IMR-90 (cell line): ENCODE results near the gene SEZ6L2. TPM values are rescaled to one million over a fixed set of nuclear protein-coding genes. Genes with fewer than 3 reads are reported as not detected.
A peak's percentile ranks its signal among the peaks of the same experiment; 100 is the strongest.

Source experiments
- ATAC-seq: fragments of 200-7000 bp; cut with Tn5 transposase; 2 replicates; pipeline ENCODE4 v1.9.1; 2020; ENCODE audit warnings: low read depth, mild to moderate bottlenecking, moderate library complexity
- BruUV-seq: library from RNA; stranded (reverse); fragments of 400-500 nt; replicated peaks from 2 replicates; lab custom pipeline; 2021; lab: Mats Ljungman, UMichigan
- CTCF ChIA-PET: fragments of 300-600 bp; formaldehyde crosslinking; extraction: SDS; loops from one replicate; lab custom pipeline; 2021; ENCODE audit warnings: antibody characterized with exemption; lab: Yijun Ruan, JAX
- POLR2A ChIA-PET: fragments of 300-600 bp; sonication (Branson Sonifier 250); formaldehyde crosslinking; loops from one replicate; lab custom pipeline; 2022; ENCODE audit warnings: antibody characterized with exemption; ENCODE audit not compliant: unreplicated experiment; lab: Charles Lee
- DNase-seq: peaks from one replicate; pipeline ENCODE4 v3.0.0; 2013
- H2AFZ ChIP-seq: replicated peaks from 2 replicates; pipeline ENCODE3; 2013; ENCODE audit warnings: low read length, mild to moderate bottlenecking; ENCODE audit not compliant: poor library complexity
- H2AK5ac ChIP-seq: 2 replicates; pipeline ENCODE4 v1.6.1; 2013; ENCODE audit warnings: low read depth, low read length, inconsistent platforms
- H2AK9ac ChIP-seq: replicated peaks from 2 replicates; pipeline ENCODE3; 2013; ENCODE audit warnings: mild to moderate bottlenecking, low read depth, low read length, moderate library complexity; ENCODE audit not compliant: poor library complexity
- H2BK120ac ChIP-seq: 2 replicates; pipeline ENCODE4 v1.6.1; 2013; ENCODE audit warnings: low read depth, low read length, inconsistent platforms
- H2BK15ac ChIP-seq: 3 replicates; pipeline ENCODE4 v1.6.1; 2013; ENCODE audit warnings: low read depth, low read length, inconsistent platforms
- H2BK20ac ChIP-seq: 2 replicates; pipeline ENCODE4 v1.6.1; 2013; ENCODE audit warnings: low read depth, mild to moderate bottlenecking, inconsistent platforms, low read length, moderate library complexity
- H2BK5ac ChIP-seq: 2 replicates; pipeline ENCODE4 v1.6.1; 2013; ENCODE audit warnings: mild to moderate bottlenecking, low read depth, low read length, inconsistent platforms; ENCODE audit not compliant: poor library complexity, severe bottlenecking
- H3K14ac ChIP-seq: replicated peaks from 2 replicates; pipeline ENCODE4 v1.6.1; 2013; ENCODE audit warnings: low read depth, low read length, inconsistent platforms
- H3K18ac ChIP-seq: 2 replicates; pipeline ENCODE4 v1.6.1; 2013; ENCODE audit warnings: low read depth, low read length, control low read depth
- H3K23ac ChIP-seq: 2 replicates; pipeline ENCODE4 v1.6.1; 2013; ENCODE audit warnings: low read depth, low read length, inconsistent platforms
- H3K27ac ChIP-seq: 2 replicates; pipeline ENCODE4 v1.5.1; 2013; ENCODE audit warnings: mild to moderate bottlenecking, control low read depth, low read length; ENCODE audit not compliant: insufficient read depth
- H3K27me3 ChIP-seq: 2 replicates; pipeline ENCODE4 v1.6.1; 2013; ENCODE audit warnings: low read length; ENCODE audit not compliant: control insufficient read depth, insufficient read depth
- H3K36me3 ChIP-seq: 2 replicates; pipeline ENCODE4 v1.6.1; 2013; ENCODE audit warnings: low read length, mixed read lengths; ENCODE audit not compliant: control insufficient read depth, insufficient read depth
- H3K4ac ChIP-seq: 2 replicates; pipeline ENCODE4 v1.6.1; 2013; ENCODE audit warnings: low read depth, low read length, inconsistent platforms
- H3K4me1 ChIP-seq: 2 replicates; pipeline ENCODE4 v1.6.1; 2013; ENCODE audit warnings: low read length, mixed read lengths; ENCODE audit not compliant: control insufficient read depth, insufficient read depth
- H3K4me2 ChIP-seq: 2 replicates; pipeline ENCODE4 v1.6.1; 2013; ENCODE audit warnings: low read depth, mild to moderate bottlenecking, control low read depth, low read length, moderate library complexity
- H3K4me3 ChIP-seq: 2 replicates; pipeline ENCODE4 v1.5.1; 2013; ENCODE audit warnings: low read depth, mild to moderate bottlenecking, control low read depth, low read length, moderate library complexity; ENCODE audit not compliant: insufficient read depth
- H3K56ac ChIP-seq: 2 replicates; pipeline ENCODE4 v1.6.1; 2013; ENCODE audit warnings: low read length, inconsistent platforms; ENCODE audit not compliant: insufficient read depth; ENCODE audit errors: extremely low read depth
- H3K79me1 ChIP-seq, 2 experiments: 2 replicates each; pipeline ENCODE4 v1.6.1; 2013; ENCODE audit warnings: low read length in 2 of 2, inconsistent platforms in 1 of 2, low read depth in 1 of 2
- H3K9ac ChIP-seq: 2 replicates; pipeline ENCODE4 v1.6.1; 2013; ENCODE audit warnings: low read depth, low read length, control low read depth
- H3K9me1 ChIP-seq: 2 replicates; pipeline ENCODE4 v1.6.1; 2013; ENCODE audit warnings: low read length, inconsistent platforms; ENCODE audit not compliant: insufficient read depth
- H3K9me3 ChIP-seq: 2 replicates; pipeline ENCODE4 v1.6.1; 2013; ENCODE audit warnings: low read length; ENCODE audit not compliant: control insufficient read depth, insufficient read depth
- H4K20me1 ChIP-seq: 2 replicates; pipeline ENCODE4 v1.6.1; 2013; ENCODE audit warnings: low read length, inconsistent platforms; ENCODE audit not compliant: insufficient read depth
- H4K5ac ChIP-seq: 2 replicates; pipeline ENCODE4 v1.6.1; 2013; ENCODE audit warnings: mild to moderate bottlenecking, low read depth, low read length, control low read depth
- H4K8ac ChIP-seq, 2 experiments: 2 replicates each; pipeline ENCODE4 v1.6.1; 2013; ENCODE audit warnings: low read depth in 2 of 2, low read length in 2 of 2, control low read depth in 1 of 2, inconsistent platforms in 1 of 2
- H4K91ac ChIP-seq: 2 replicates; pipeline ENCODE4 v1.6.1; 2013; ENCODE audit warnings: low read depth, low read length, inconsistent platforms; ENCODE audit not compliant: insufficient read depth
- MAFK ChIP-seq: IDR thresholded peaks from 2 replicates; pipeline ENCODE4 v1.6.1; 2012; ENCODE audit warnings: low read depth, low read length, improper control_type of control experiment
- MAZ ChIP-seq: IDR thresholded peaks from 2 replicates; pipeline ENCODE4 v1.6.1; 2012; ENCODE audit warnings: low read depth, mild to moderate bottlenecking, low read length, improper control_type of control experiment, moderate library complexity, borderline replicate concordance
- RCOR1 ChIP-seq: IDR thresholded peaks from 2 replicates; pipeline ENCODE4 v1.6.1; 2012; ENCODE audit warnings: mild to moderate bottlenecking, low read length, improper control_type of control experiment; ENCODE audit not compliant: insufficient replicate concordance
- RFX5 ChIP-seq: IDR thresholded peaks from 2 replicates; pipeline ENCODE4 v1.8.0; 2012; ENCODE audit warnings: low read depth, mild to moderate bottlenecking, low read length, moderate library complexity
- SMC3 ChIP-seq: fragments of 150-350 bp; IDR thresholded peaks from 2 replicates; pipeline ENCODE4 v1.6.1; 2016; ENCODE audit warnings: low read depth, mild to moderate bottlenecking, antibody characterized with exemption, low read length, moderate library complexity
- WGBS, 2 experiments: methylation state at CpG; one replicate each; pipeline versions ENCODE4 v1.1.5 to v1.1.7; 2013; ENCODE audit warnings: missing lambda C conversion rate in 2 of 2; ENCODE audit not compliant: insufficient read length in 1 of 2; ENCODE audit errors: extremely low coverage in 2 of 2; 5-methylcytosine and 5-hydroxymethylcytosine counted together
- dilution Hi-C: fragments of 300-500 bp; cut with HindIII; formaldehyde crosslinking; loops from one replicate; pipeline ENCODE4 v1.14.3; 2018; ENCODE audit warnings: low sequenced_read_pairs; ENCODE audit not compliant: unreplicated experiment
- in situ Hi-C: fragments of 300-500 bp; cut with MboI; formaldehyde crosslinking; loops from 3 replicates; pipeline ENCODE4 v1.14.3; 2019; ENCODE audit warnings: low sequenced_read_pairs, inconsistent platforms, mixed read lengths
- intact Hi-C: fragments of 100-400 bp; cut with micrococcal nuclease; formaldehyde crosslinking; loops from 2 replicates; pipeline ENCODE4 v1.10.0; 2022
- polyA plus RNA-seq, 3 experiments: library from polyadenylated mRNA; depleted of rRNA; stranded (reverse); fragments of >200 nt; gene quantifications; 2 replicates each; pipeline ENCODE4 v1.2.3, GENCODE V29; 2012; ENCODE audit warnings: low replicate concordance in 1 of 3
- total RNA-seq: library from RNA; depleted of rRNA; stranded (reverse); fragments of >200 nt; gene quantifications from 2 replicates; pipeline ENCODE4 v1.2.3, GENCODE V29; 2012
- TF ChIP-seq, protein P1 (sequence below): conservative IDR thresholded peaks from 2 replicates; pipeline ENCODE4 v1.5.1; 2012; ENCODE audit warnings: mild to moderate bottlenecking, low read depth, low read length, improper control_type of control experiment

Gene SEZ6L2
- total and polyA plus RNA-seq, 2 of the 4 experiments (the other 2 are of a cell fraction): 0.72 to 10.5 TPM

DNA sequence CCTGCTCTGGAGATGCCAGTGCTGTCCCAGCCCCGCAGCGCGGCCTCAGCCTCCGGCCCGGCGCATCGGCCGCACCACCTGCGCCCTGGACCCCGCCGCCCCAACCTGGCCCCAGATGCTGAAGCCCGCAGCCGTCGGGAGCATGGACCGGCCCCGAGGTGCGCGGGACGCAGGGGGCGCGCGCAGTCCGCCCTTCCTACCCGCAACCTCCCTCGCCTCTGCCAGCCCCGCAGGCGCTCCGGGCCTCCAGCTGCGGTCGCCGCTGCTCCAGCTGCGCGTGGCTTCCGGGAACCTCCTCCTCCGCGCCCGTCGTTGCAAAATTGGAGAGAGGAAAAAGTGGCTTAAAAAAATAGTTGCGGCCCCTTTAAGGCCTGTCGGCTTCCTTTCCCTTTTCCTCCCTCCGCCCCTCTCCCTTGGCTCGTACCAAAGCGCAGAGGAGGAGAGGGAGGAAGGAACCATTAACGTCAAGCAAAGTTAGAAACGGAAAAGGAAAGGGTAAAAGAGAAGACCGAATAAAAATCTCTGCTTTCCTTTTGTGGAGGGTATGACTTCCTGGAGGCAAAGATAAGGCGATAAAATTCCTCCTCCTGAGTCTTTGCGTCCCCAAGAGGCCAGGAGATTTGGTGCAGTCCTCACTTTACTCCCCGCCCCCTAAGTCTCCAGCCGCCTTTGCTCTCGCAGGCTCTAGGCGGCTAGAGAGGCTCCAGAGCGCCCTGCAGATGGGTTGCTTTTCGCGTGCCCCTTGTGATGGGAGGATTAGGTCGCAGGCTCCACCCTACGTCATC, 36.3 kb downstream of the SEZ6L2 start, which contains the start of gene CDIPT (continued):
- peak; percentile 26; the same call in 1 of the 2 replicates for TF ChIP-seq SMC3
- TF ChIP-seq RFX5: no peak
- TF ChIP-seq RCOR1: peak; percentile 79

DNA sequence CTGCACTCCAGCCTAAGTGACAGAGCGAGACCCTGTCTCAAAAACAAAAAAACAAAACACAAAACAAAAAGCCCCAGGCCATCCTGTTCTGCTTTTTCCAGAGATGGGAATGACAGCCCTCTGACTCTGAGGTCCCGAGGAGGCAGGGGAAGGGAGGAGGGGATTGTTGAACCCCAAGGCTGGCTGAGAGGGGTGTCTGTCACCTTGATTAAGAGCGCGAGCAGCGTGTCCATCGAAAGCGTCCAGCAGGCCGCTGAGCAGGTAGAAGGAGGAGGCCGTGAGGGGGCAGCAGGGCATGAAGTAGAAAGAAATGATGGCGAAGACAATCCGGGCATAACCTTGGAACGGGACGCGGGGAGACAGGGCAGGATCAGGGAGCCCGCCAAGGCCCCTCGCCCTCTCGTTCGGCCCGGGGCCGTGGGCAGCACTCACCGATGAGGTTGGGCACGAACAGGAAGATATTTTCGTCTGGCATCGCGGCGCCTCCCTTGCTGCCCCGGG, 36.9 kb downstream of the SEZ6L2 start:
- H2AK5ac ChIP-seq: peak overlapping the region; percentile 61
- peak overlapping the region; percentile 97 for H2AFZ ChIP-seq
- peak overlapping the region; percentile 5; the same call in 1 of the 2 replicates for H3K18ac ChIP-seq
- H4K5ac ChIP-seq: peak overlapping the region; percentile 20
- H3K36me3 ChIP-seq: peaks cover 22% of the 10 kb centered on the region
- peak overlapping the region; percentile 73 for H3K4me2 ChIP-seq
- peak overlapping the region; percentile 93 for H2AK9ac ChIP-seq
- peak overlapping the region; percentile 77 for H3K9ac ChIP-seq
- peaks cover 9% of the 10 kb centered on the region for H3K9me1 ChIP-seq
- H3K4ac ChIP-seq: peak overlapping the region; percentile 52
- TF ChIP-seq, protein P1, sequence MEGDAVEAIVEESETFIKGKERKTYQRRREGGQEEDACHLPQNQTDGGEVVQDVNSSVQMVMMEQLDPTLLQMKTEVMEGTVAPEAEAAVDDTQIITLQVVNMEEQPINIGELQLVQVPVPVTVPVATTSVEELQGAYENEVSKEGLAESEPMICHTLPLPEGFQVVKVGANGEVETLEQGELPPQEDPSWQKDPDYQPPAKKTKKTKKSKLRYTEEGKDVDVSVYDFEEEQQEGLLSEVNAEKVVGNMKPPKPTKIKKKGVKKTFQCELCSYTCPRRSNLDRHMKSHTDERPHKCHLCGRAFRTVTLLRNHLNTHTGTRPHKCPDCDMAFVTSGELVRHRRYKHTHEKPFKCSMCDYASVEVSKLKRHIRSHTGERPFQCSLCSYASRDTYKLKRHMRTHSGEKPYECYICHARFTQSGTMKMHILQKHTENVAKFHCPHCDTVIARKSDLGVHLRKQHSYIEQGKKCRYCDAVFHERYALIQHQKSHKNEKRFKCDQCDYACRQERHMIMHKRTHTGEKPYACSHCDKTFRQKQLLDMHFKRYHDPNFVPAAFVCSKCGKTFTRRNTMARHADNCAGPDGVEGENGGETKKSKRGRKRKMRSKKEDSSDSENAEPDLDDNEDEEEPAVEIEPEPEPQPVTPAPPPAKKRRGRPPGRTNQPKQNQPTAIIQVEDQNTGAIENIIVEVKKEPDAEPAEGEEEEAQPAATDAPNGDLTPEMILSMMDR: peak; percentile 30
- TF ChIP-seq MAFK (no peak), SMC3 (peak; percentile 24; the same call in 1 of the 2 replicates), MAZ (no peak)
- no peak overlapping the region for H2BK15ac ChIP-seq
- peak overlapping the region; percentile 95 for H2BK5ac ChIP-seq
- H3K9me3 ChIP-seq: no peaks in the 10 kb centered on the region
- ChIA-PET POLR2A (no interaction called here), CTCF (interaction anchor here (0.6 kb wide), 1 partner anchor 159 kb away, joined by 3 read pairs; no protein-coding TSS in a partner anchor)
- peaks cover 7 to 30% of the 10 kb centered on the region in 2 experiments; a peak in 3 of 4 replicates for H3K79me1 ChIP-seq
- H3K4me3 ChIP-seq: peak overlapping the region; percentile 77
- H2BK120ac ChIP-seq: no peak overlapping the region
- in situ Hi-C loops (no loop called here), intact Hi-C loops (loop anchor here (2.0 to 5.0 kb wide), 3 partner anchors 40 to 132 kb away; partner anchors contain the start of genes HIRIP3, MVP and TAOK2), dilution Hi-C loops (no loop called here)
- peak overlapping the region; percentile 66; the same call in 1 of the 2 replicates for H3K56ac ChIP-seq
- H3K27me3 ChIP-seq: no peaks in the 10 kb centered on the region
- peak overlapping the region; percentile 86 for H3K27ac ChIP-seq
- 0% methylated on average over 16 of the region's 27 CpGs; no CpG with 5 or more reads in 1 of the 2 experiments for WGBS, 2 experiments
- ATAC-seq: peak; percentile 6; the same call in 1 of the 2 replicates
- no peaks in the 10 kb centered on the region; the same call in 1 of the 2 replicates for H4K20me1 ChIP-seq
- peaks cover 3% of the 10 kb centered on the region; the same call in 1 of the 2 replicates for H3K4me1 ChIP-seq
- peak overlapping the region; percentile 74 for H3K23ac ChIP-seq
- H4K8ac ChIP-seq: peak overlapping the region; percentile 32 to 53; a peak in 2 of 4 replicates
- no peak for DNase-seq
- BruUV-seq: no TSS peak
- H2BK20ac ChIP-seq: no peak overlapping the region
- peak overlapping the region; percentile 8; the same call in 1 of the 2 replicates for H4K91ac ChIP-seq
- peak overlapping the region; percentile 67 for H3K14ac ChIP-seq
